ENCODE results near the gene WNT7B.

- peak; percentile 94 for TF ChIP-seq EZH2 (IDR thresholded peaks at IDR 0.05)
- no peak for TF ChIP-seq FOXP2 (optimal IDR thresholded peaks at IDR 0.05; ENCODE audit: control extremely low read depth, extremely low read length, insufficient read depth)
These were observed 1.5 kb downstream of the WNT7B start for GRCh38 chr22:45975164-45976161.
